H9 (cell line): Measurements from ENCODE around the gene RBL1. TPM values are rescaled to one million over a fixed set of nuclear protein-coding genes. Genes with fewer than 3 reads are reported as not detected.

Experiments
- DNase-seq: peaks from one replicate; pipeline ENCODE4 v3.0.0-alpha.2; 2017
- H2AFZ ChIP-seq: one replicate; pipeline ENCODE4 v1.6.1; 2013; ENCODE audit warnings: mild to moderate bottlenecking, low read length, control low read depth, moderate library complexity
- H2AK5ac ChIP-seq: 2 replicates; pipeline ENCODE4 v1.6.1; 2013; ENCODE audit warnings: low read length, control low read depth, mixed read lengths; ENCODE audit not compliant: insufficient read length
- H2BK120ac ChIP-seq: one replicate; pipeline ENCODE4 v1.6.1; 2013; ENCODE audit warnings: low read depth, mild to moderate bottlenecking, low read length, control low read depth, inconsistent platforms; ENCODE audit not compliant: poor library complexity, severe bottlenecking
- H2BK12ac ChIP-seq: 2 replicates; pipeline ENCODE4 v1.6.1; 2013; ENCODE audit warnings: low read length, control low read depth, mixed read lengths, low read depth; ENCODE audit not compliant: insufficient read length
- H2BK15ac ChIP-seq: 2 replicates; pipeline ENCODE4 v1.6.1; 2013; ENCODE audit warnings: low read depth, low read length, control low read depth
- H2BK20ac ChIP-seq: one replicate; pipeline ENCODE4 v1.6.1; 2013; ENCODE audit warnings: low read depth, mild to moderate bottlenecking, low read length, control low read depth, inconsistent platforms; ENCODE audit not compliant: poor library complexity, severe bottlenecking
- H2BK5ac ChIP-seq: 2 replicates; pipeline ENCODE4 v1.6.1; 2013; ENCODE audit warnings: low read length, control low read depth, mixed read lengths; ENCODE audit not compliant: insufficient read length
- H3K14ac ChIP-seq: 2 replicates; pipeline ENCODE4 v1.6.1; 2013; ENCODE audit warnings: low read length, control low read depth; ENCODE audit not compliant: insufficient read depth
- H3K18ac ChIP-seq: 2 replicates; pipeline ENCODE4 v1.6.1; 2013; ENCODE audit warnings: low read depth, mild to moderate bottlenecking, mixed read lengths, low read length, control low read depth; ENCODE audit not compliant: insufficient read length
- H3K23ac ChIP-seq: 2 replicates; pipeline ENCODE4 v1.6.1; 2013; ENCODE audit warnings: low read length, control low read depth, mixed read lengths, low read depth; ENCODE audit not compliant: insufficient read length
- H3K23me2 ChIP-seq: 2 replicates; pipeline ENCODE4 v1.6.1; 2013; ENCODE audit warnings: low read depth, mild to moderate bottlenecking, mixed read lengths, low read length, control low read depth; ENCODE audit not compliant: insufficient read length, poor library complexity, severe bottlenecking
- H3K27ac ChIP-seq: 2 replicates; pipeline ENCODE4 v1.5.1; 2013; ENCODE audit warnings: low read length, control low read depth, mixed read lengths, low read depth; ENCODE audit not compliant: insufficient read length
- H3K27me3 ChIP-seq: 2 replicates; pipeline ENCODE4 v1.6.1; 2013; ENCODE audit warnings: low read length, control low read depth, inconsistent platforms; ENCODE audit not compliant: insufficient read depth
- H3K4ac ChIP-seq: 2 replicates; pipeline ENCODE4 v1.6.1; 2013; ENCODE audit warnings: low read depth, mild to moderate bottlenecking, control low read depth, inconsistent platforms, low read length, moderate library complexity
- H3K4me1 ChIP-seq: 2 replicates; pipeline ENCODE4 v1.6.1; 2013; ENCODE audit warnings: low read length, control low read depth, inconsistent platforms; ENCODE audit not compliant: insufficient read depth
- H3K4me2 ChIP-seq: 2 replicates; pipeline ENCODE4 v1.6.1; 2013; ENCODE audit warnings: low read length, control low read depth, mixed read lengths; ENCODE audit not compliant: insufficient read length, insufficient read depth
- H3K56ac ChIP-seq: 2 replicates; pipeline ENCODE4 v1.6.1; 2013; ENCODE audit warnings: low read depth, mild to moderate bottlenecking, mixed read lengths, low read length, control low read depth; ENCODE audit not compliant: insufficient read length
- H3K79me1 ChIP-seq: 2 replicates; pipeline ENCODE4 v1.6.1; 2013; ENCODE audit warnings: low read depth, mild to moderate bottlenecking, moderate library complexity, low read length, control low read depth, inconsistent platforms; ENCODE audit not compliant: insufficient read depth, poor library complexity, severe bottlenecking
- H3K79me2 ChIP-seq: 2 replicates; pipeline ENCODE4 v1.6.1; 2013; ENCODE audit warnings: low read length, control low read depth, inconsistent platforms; ENCODE audit not compliant: insufficient read depth
- H3K9ac ChIP-seq: 2 replicates; pipeline ENCODE4 v1.6.1; 2013; ENCODE audit warnings: low read length, control low read depth, mixed read lengths; ENCODE audit not compliant: insufficient read length; ENCODE audit errors: extremely low read depth
- H3K9me3 ChIP-seq: one replicate; pipeline ENCODE4 v1.6.1; 2013; ENCODE audit warnings: low read depth, low read length, inconsistent platforms; ENCODE audit not compliant: control insufficient read depth
- H3T11ph ChIP-seq: one replicate; pipeline ENCODE4 v1.6.1; 2013; ENCODE audit warnings: mild to moderate bottlenecking, low read length, control low read depth, inconsistent platforms
- H4K20me1 ChIP-seq: one replicate; pipeline ENCODE4 v1.6.1; 2013; ENCODE audit not compliant: control insufficient read depth, insufficient read length, insufficient read depth
- H4K5ac ChIP-seq: 2 replicates; pipeline ENCODE4 v1.6.1; 2013; ENCODE audit warnings: low read depth, mild to moderate bottlenecking, mixed read lengths, low read length, control low read depth; ENCODE audit not compliant: insufficient read length
- H4K8ac ChIP-seq: replicated peaks from 2 replicates; pipeline ENCODE4 v1.6.1; 2013; ENCODE audit warnings: low read length, control low read depth, mixed read lengths, low read depth; ENCODE audit not compliant: insufficient read length
- H4K91ac ChIP-seq: 2 replicates; pipeline ENCODE4 v1.6.1; 2013; ENCODE audit warnings: low read depth, mild to moderate bottlenecking, moderate library complexity, mixed read lengths, low read length, control low read depth; ENCODE audit not compliant: insufficient read length
- H3K27ac Mint-ChIP-seq, 3 experiments: 2 replicates in 2 of 3; 3 replicates in 1 of 3; pipeline ENCODE4 v1.8.0; 2020 to 2021; ENCODE audit warnings: mixed read lengths in 3 of 3, mild to moderate bottlenecking in 1 of 3, moderate library complexity in 1 of 3
- H3K27me3 Mint-ChIP-seq: 2 replicates; pipeline ENCODE4 v1.8.0; 2021; ENCODE audit warnings: low read depth, mild to moderate bottlenecking, moderate library complexity, mixed read lengths
- H3K36me3 Mint-ChIP-seq, 3 experiments: 2 replicates in 2 of 3; 3 replicates in 1 of 3; pipeline ENCODE4 v1.8.0; 2020 to 2021; ENCODE audit warnings: low read depth in 3 of 3, mixed read lengths in 3 of 3; ENCODE audit not compliant: insufficient read depth in 1 of 3
- H3K4me1 Mint-ChIP-seq, 2 experiments: 2 replicates each; pipeline ENCODE4 v1.8.0; 2020; ENCODE audit warnings: mixed read lengths in 2 of 2
- H3K4me3 Mint-ChIP-seq, 2 experiments: 2 replicates in 1 of 2; 3 replicates in 1 of 2; pipeline ENCODE4 v1.8.0; 2020 to 2021; ENCODE audit warnings: mild to moderate bottlenecking in 2 of 2, mixed read lengths in 2 of 2, moderate library complexity in 1 of 2
- H3K9me3 Mint-ChIP-seq, 2 experiments: 2 replicates in 1 of 2; 3 replicates in 1 of 2; pipeline ENCODE4 v1.8.0; 2020; ENCODE audit warnings: mild to moderate bottlenecking in 2 of 2, mixed read lengths in 2 of 2, moderate library complexity in 1 of 2
- WGBS: extraction: QIAGEN DNeasy Blood & Tissue Kit; methylation state at CpG from one replicate; pipeline ENCODE4 v1.1.7; 2013; ENCODE audit warnings: missing lambda C conversion rate, low lambda C conversion rate, mixed read lengths; ENCODE audit not compliant: insufficient read length; ENCODE audit errors: extremely low coverage; 5-methylcytosine and 5-hydroxymethylcytosine counted together
- total RNA-seq: library from RNA; stranded (reverse); gene quantifications from 2 replicates; pipeline ENCODE4 v1.2.1, GENCODE V29; 2021
- TF ChIP-seq, protein P1 (sequence below): fragments of 200-600 bp; sonication (generic); conservative IDR thresholded peaks from 3 replicates; pipeline ENCODE4 v1.8.0; 2021; ENCODE audit warnings: antibody characterized with exemption, mild to moderate bottlenecking

The RBL1 gene
- total RNA-seq, 1 experiment from 2014 or later: 14.1 TPM

DNA sequence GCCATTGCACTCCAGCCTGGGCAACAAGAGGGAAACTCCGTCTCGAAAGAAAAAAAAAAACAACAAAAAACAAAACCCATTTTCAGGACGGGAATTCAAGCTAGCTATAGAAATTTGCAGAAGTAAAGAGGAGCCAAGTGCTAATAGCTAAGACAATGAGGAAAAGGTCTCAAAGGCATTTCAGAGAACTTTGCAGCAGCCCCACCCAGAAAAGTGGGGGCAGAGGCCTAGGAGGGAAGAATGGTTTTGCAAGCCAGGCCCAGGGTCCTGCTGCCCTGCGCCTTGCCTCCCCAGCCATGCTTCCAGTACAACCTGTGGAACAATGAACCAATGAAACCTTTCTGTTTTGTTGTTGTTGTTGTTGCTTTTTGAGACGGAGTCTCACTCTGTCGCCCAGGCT is 106.0 kb downstream of the RBL1 start:
- Histone ChIP-seq H3K27me3 (no peaks in the 10 kb centered on the region), H3K23ac (no peak overlapping the region), H4K8ac (no peak overlapping the region), H2BK15ac (no peak overlapping the region), H2BK20ac (no peak overlapping the region), H2BK5ac (no peak overlapping the region), H3K79me1 (no peaks in the 10 kb centered on the region), H4K5ac (no peak overlapping the region), H3K4me2 (no peak overlapping the region), H3K9me3 (no peaks in the 10 kb centered on the region), H2BK120ac (no peak overlapping the region), H4K20me1 (no peaks in the 10 kb centered on the region), H2BK12ac (no peak overlapping the region), H2AFZ (no peak overlapping the region), H3K79me2 (no peaks in the 10 kb centered on the region), H3K27ac (no peak overlapping the region), H3T11ph (no peak overlapping the region), H2AK5ac (no peak overlapping the region), H3K9ac (no peak overlapping the region), H3K14ac (no peak overlapping the region; the same call in 1 of the 2 replicates), H3K4ac (no peak overlapping the region), H3K56ac (no peak overlapping the region), H3K18ac (no peak overlapping the region), H3K4me1 (no peaks in the 10 kb centered on the region), H3K23me2 (no peaks in the 10 kb centered on the region), H4K91ac (no peak overlapping the region)
- DNase-seq: no peak
- Mint-ChIP-seq H3K4me3 (no peak overlapping the region), H3K27ac (peak overlapping the region in 1 of 3 experiments; percentile 77; a peak in 1 of 7 replicates), H3K4me1 (peaks cover 14 to 19% of the 10 kb centered on the region in 2 experiments), H3K9me3 (peaks cover 21 to 22% of the 10 kb centered on the region in 2 experiments), H3K36me3 (peaks cover 17 to 22% (median 21%) of the 10 kb centered on the region in 3 experiments), H3K27me3 (no peaks in the 10 kb centered on the region)
- TF ChIP-seq, protein P1, sequence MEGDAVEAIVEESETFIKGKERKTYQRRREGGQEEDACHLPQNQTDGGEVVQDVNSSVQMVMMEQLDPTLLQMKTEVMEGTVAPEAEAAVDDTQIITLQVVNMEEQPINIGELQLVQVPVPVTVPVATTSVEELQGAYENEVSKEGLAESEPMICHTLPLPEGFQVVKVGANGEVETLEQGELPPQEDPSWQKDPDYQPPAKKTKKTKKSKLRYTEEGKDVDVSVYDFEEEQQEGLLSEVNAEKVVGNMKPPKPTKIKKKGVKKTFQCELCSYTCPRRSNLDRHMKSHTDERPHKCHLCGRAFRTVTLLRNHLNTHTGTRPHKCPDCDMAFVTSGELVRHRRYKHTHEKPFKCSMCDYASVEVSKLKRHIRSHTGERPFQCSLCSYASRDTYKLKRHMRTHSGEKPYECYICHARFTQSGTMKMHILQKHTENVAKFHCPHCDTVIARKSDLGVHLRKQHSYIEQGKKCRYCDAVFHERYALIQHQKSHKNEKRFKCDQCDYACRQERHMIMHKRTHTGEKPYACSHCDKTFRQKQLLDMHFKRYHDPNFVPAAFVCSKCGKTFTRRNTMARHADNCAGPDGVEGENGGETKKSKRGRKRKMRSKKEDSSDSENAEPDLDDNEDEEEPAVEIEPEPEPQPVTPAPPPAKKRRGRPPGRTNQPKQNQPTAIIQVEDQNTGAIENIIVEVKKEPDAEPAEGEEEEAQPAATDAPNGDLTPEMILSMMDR: no peak
- no CpG with 5 or more reads among the region's 6 CpGs for WGBS
